GM19397 (cell line): Measurements from ENCODE around the gene MARVELD3.

Experiments
- ATAC-seq: cut with Tn5 transposase; IDR thresholded peaks from one replicate; pipeline ENCODE4 v1.9.1; 2021; ENCODE audit warnings: mild to moderate bottlenecking, moderate library complexity; ENCODE audit not compliant: unreplicated experiment

Gene MARVELD3

GRCh38 chr16:71618429-71618828 is 7.6 kb upstream of the MARVELD3 start:
- ATAC-seq: no peak

GRCh38 chr16:71622088-71622487 is 3.9 kb upstream of the MARVELD3 start:
- ATAC-seq: no peak

- ATAC-seq: no peak
Observed at GRCh38 chr16:71623597-71623996, 2.4 kb upstream of the MARVELD3 start.

GRCh38 chr16:71625113-71625850 is 702 bp upstream of the MARVELD3 start:
- no peak for ATAC-seq

- no peak for ATAC-seq
Observed at GRCh38 chr16:71626858-71627213, 852 bp downstream of the MARVELD3 start.

GRCh38 chr16:71627731-71628181 is 1.8 kb downstream of the MARVELD3 start:
- ATAC-seq: no peak

GRCh38 chr16:71628810-71629209 is 2.8 kb downstream of the MARVELD3 start:
- no peak for ATAC-seq

- ATAC-seq: no peak
Observed at GRCh38 chr16:71629278-71630016, 3.5 kb downstream of the MARVELD3 start.

GRCh38 chr16:71630808-71631207 is 4.8 kb downstream of the MARVELD3 start:
- ATAC-seq: no peak

GRCh38 chr16:71631776-71632175 is 5.8 kb downstream of the MARVELD3 start:
- no peak for ATAC-seq

GRCh38 chr16:71635632-71636031 is 9.6 kb downstream of the MARVELD3 start:
- ATAC-seq: no peak

GRCh38 chr16:71637398-71637797 is 11.4 kb downstream of the MARVELD3 start:
- ATAC-seq: no peak

- ATAC-seq: no peak
Observed at GRCh38 chr16:71645450-71645849, 19.5 kb downstream of the MARVELD3 start.

- ATAC-seq: no peak
Observed at GRCh38 chr16:71647391-71647790, 21.4 kb downstream of the MARVELD3 start.

GRCh38 chr16:71648162-71648561 is 22.2 kb downstream of the MARVELD3 start:
- ATAC-seq: no peak

- ATAC-seq: no peak
Observed at GRCh38 chr16:71648921-71649320, 22.9 kb downstream of the MARVELD3 start.

- no peak for ATAC-seq
Observed at GRCh38 chr16:71649704-71650103, 23.7 kb downstream of the MARVELD3 start.

GRCh38 chr16:71658771-71659170 is 32.8 kb downstream of the MARVELD3 start:
- ATAC-seq: no peak

- no peak for ATAC-seq
Observed at GRCh38 chr16:71659471-71659870, 33.5 kb downstream of the MARVELD3 start.

GRCh38 chr16:71666264-71666663 is 40.3 kb downstream of the MARVELD3 start:
- ATAC-seq: no peak

GRCh38 chr16:71666928-71667707 is 41.1 kb downstream of the MARVELD3 start:
- ATAC-seq: no peak
